Stimulated activated CD8-positive, alpha-beta memory T cell treated with anti-CD3 and anti-CD28 coated beads, Interleukin-15, amount 100 ng/mL, for 48 hours (primary cell): ENCODE measurements around the gene SYCP2L.
"Not testable (repeated sequence)": the region's sequence is repeated elsewhere in the genome, so short reads cannot be mapped to it uniquely, and the experiment has no call there.

ENCODE experiments used
- DNase-seq, 2 donors: peaks; one replicate each; pipeline ENCODE4 v3.0.0-alpha.2; 2020; ENCODE audit warnings: low read depth in 2 of 2

Gene SYCP2L

GRCh38 chr6:10886691-10887502 lies at the start of gene SYCP2L:
TSS of gene SYCP2L (plus strand) at chr6:10887052. CDS start at chr6:10887127, 75 bp downstream.
- DNase-seq = peak in 1 of 2 donors; percentile 18

DNA sequence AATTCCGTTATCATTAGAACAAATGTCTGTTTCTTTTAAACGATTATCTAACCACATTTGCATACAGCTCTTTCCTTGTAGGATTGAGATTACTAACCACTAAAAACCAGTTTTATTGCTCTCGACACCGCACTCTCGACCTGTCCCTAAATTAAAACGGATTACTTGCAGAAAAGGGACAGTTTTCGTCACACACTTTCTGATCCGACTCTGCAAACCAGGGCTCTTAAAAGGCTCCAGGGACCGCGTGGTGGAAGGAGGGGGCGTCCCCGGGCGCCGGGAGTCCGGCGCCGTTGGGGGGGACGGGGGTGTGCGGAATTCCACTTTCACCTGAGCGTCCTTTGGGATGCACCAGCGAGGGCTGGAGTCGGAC lies 49.2 kb upstream of the SYCP2L start:
- DNase-seq = no peak

GRCh38 chr6:10837995-10838793 lies 48.7 kb upstream of the SYCP2L start, which contains the start of gene MAK:
TSS of gene MAK (minus strand) at chr6:10838539. CDS start at chr6:10830648, 7,891 bp downstream.
- peak; percentile 79 to 81 for DNase-seq

- peak; percentile 26 to 28 for DNase-seq
Measured at GRCh38 chr6:10838794-10839333, 48.0 kb upstream of the SYCP2L start.

- no peak for DNase-seq
Measured at GRCh38 chr6:10843554-10843953, 43.3 kb upstream of the SYCP2L start.

GRCh38 chr6:10847684-10848083 lies 39.2 kb upstream of the SYCP2L start:
- DNase-seq = no peak

DNA sequence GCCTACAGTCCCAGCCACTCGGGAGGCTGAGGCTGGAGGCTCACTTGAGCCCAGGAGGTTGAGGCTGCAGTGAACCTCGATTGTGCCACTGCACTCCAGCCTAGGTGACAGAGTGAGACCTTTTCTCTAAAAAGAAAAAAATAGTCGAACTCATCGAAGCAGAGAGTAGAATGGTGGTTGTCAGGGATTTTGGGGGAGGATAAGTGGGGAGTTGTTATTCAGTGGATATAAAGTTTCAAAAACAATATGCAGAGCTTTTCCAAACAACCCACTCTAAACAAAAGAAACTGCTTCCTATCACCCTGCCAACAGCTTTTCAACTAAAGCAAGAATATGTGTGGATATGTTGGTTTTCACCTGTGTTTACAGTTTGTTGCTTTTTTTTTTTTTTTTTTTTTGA lies 37.0 kb upstream of the SYCP2L start:
- no peak for DNase-seq

DNA sequence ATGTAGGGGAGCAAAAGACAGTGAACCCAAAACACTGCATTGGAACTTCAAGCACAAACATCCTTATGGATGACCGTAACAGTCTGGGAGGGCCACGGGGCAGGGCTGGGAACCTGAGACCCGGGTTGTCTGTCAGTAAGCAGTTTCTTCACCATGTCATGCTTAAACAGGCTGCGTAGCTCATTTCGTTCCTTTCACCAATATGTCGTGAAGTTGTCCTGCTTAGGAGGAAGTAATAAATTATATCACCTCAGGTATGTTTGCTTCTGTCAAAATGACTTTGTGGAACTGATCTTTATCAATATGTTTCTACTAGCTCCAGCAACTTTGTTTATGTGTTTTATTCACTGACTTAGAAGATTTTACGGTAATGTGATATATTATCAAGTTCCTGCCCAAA lies 36.1 kb upstream of the SYCP2L start:
- no peak for DNase-seq

GRCh38 chr6:10852361-10852960 lies 34.4 kb upstream of the SYCP2L start:
- DNase-seq = no peak

- not testable (repeated sequence) for DNase-seq
Measured at GRCh38 chr6:10853849-10854300, 33.0 kb upstream of the SYCP2L start.

DNA sequence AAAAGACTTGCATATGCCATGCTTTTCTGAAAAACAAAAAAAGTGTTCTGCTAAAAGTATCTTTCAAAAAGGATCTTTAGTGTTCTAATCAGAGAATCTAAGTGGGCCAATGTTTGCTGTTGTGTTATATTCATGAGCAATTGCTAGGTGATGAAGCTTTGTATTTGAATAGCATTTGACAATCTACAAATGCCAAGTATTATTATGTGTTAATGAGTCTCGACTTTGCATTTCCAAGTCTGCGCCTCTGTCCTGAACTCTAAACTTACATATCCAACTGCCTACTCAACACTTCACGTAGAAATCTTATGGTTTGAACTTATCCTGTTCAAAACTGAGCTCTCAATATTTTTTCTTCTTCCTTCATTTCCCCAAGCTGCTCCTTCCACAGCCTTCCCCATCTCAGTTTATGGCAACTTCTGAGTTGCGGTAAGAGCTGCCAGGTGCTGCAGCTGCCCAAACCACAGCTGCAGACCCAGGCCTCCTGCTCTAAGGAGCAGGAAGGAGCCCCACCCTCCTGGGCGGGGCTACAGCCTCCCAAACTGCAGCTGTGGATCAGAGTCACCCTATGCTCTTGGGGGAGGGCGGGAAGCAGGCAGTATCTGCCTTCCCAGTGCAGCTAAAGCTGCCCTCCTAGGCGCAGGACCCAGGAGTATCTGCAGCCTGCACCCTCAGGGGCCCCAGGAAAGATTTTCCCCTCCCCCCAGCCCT lies 31.8 kb upstream of the SYCP2L start:
- no peak for DNase-seq

- no peak for DNase-seq
Measured at GRCh38 chr6:10857259-10857658, 29.6 kb upstream of the SYCP2L start.

DNA sequence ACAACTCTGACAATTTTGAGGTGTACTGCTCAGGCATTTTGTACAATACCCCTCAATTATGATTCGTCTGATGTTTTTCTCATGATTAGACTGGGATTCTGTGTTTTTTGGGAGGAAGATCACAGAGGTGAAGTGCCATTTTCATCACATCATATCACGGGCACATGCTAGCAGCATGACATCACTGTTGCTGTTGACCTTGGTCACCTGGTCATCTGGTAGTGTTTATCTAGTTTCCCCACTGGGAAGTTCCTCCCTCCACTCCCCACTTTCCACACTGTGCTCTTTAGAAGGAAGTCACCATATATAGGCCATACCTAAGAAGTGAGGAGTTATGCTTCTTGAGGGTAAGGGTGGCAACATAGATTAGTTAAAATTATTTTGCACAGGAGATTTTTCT lies 25.8 kb upstream of the SYCP2L start:
- DNase-seq = no peak

GRCh38 chr6:10862361-10862760 lies 24.5 kb upstream of the SYCP2L start:
- no peak for DNase-seq

DNA sequence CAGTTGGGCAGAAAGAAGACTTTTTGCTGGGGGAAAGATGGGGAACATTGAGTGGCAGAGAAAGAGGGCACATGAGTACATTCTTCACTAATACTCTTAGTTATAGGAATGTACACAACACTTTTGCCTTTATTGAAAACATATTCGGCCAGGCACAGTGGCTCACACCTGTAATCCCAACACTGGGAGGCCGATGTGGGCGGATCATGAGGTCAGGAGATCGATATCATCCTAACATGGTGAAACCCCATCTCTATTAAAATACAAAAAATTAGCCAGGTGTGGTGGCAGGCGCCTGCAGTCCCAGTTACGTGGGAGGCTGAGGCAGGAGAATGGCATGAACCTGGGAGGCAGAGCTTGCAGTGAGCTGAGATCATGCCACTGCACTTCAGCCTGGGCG lies 23.8 kb upstream of the SYCP2L start:
- DNase-seq = not testable (repeated sequence)

DNA sequence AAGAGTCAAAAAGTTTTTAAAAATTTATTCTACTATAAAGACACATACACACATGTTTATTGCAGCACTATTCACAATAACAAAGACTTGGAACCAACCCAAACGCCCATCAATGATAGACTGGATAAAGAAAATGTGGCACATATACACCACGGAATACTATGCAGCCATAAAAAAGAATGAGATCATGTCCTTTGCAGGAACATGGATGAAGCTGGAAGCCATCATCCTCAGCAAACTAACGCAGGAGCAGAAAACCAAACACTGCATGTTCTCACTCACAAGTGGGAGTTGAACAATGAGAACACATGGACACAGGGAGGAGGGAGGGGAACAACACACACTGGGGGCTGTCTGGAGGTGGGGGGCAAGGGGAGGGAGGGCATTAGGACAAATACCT lies 20.1 kb upstream of the SYCP2L start:
- not testable (repeated sequence) for DNase-seq

DNA sequence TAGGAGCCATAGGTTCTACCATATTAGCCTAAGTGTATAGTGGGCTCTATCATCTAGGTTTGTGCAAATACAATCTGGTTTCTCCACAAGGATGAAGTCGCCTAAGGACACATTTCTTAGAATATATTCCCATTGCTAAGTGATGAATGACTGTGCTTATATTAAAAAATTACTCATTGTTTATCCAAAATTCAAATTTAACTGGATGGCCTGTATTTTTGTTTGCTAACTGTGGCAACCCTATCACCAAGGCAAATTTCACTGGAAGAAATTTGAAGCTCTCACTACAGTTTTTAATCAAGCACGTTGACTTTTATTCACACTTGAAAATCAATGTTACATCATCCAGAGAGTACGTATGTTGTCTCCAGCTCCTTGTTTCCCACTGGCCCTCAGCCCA lies 18.9 kb upstream of the SYCP2L start:
- DNase-seq = no peak

DNA sequence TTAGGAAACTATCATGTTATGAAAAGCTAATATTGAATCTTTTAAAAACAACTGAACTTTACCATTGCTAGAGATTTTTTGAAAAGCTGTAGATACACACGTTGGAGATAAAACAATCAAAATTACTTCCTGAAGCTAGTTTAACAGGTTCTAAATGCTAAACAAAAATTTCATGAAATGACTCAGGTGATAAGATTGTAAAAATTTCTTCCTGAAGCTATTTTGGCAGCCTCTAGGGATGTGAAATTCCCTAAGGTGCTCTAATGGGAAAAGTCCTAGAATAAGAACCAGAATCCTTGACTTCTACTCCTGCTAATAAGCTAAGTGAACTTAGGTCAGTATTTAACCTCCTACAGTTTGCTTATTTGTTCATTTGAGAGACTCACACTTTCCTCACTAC lies 13.5 kb upstream of the SYCP2L start:
- DNase-seq = no peak

DNA sequence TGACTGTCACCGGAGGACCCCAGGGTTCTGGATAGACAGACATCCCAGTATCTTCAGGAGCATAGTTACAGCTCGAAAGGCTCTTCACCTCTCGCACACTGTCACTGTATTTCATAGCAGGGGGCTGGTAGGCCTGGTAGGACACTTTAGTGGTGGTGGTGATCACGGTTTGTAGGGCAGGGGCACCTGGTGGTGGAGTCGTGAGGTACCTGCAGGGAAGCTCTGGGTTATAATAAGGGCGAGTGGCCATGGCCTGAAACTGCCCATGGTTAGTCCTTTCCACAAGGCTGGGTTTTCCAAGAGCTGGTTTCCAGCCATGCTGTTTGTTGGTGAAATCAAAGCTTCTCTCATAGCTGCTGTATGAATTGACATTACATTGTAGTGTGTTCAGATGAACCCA lies 12.6 kb upstream of the SYCP2L start:
- no peak for DNase-seq

DNA sequence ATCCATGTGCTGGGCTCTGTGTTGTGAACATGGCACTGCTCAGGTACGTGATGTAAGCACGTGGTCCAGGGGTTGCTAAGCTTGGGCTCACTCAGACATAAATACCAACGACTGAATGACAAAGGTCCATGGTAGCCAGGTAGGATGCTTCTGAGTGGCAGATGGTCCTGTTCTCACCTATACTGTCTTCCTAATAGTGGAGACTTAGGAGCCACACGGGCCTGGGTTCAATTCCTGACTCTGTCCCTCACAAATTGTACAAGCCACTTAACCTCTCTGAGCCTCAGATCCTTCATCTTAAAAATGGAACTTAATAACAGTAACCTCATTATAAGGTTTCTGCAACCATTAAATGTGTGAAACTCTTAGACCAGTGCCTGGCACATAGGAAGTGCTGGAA lies 11.8 kb upstream of the SYCP2L start:
- DNase-seq = no peak

DNA sequence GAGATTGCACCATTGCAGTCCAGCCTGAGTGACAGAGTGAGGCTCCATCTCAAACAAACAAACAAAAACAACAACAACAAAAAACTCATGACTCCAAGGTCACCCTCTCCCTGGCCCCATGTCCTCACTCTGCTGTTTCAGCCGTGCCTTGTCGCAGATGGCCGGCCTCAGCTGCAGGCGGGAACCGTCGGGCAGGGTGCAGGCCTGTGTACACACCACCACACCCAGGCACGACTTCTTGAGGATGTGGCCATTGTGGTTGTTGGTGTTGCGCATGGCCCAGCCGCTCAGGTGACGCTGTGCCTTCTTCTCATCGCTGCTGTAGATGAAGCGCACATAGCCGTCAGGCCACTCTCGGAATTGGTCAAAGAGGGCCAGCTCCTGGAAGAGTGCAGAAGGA lies 9.8 kb upstream of the SYCP2L start:
- DNase-seq = no peak

GRCh38 chr6:10877871-10878270 lies 9.0 kb upstream of the SYCP2L start:
- no peak for DNase-seq
